ENCODE data around the gene CEP72.

Gene CEP72

DNA sequence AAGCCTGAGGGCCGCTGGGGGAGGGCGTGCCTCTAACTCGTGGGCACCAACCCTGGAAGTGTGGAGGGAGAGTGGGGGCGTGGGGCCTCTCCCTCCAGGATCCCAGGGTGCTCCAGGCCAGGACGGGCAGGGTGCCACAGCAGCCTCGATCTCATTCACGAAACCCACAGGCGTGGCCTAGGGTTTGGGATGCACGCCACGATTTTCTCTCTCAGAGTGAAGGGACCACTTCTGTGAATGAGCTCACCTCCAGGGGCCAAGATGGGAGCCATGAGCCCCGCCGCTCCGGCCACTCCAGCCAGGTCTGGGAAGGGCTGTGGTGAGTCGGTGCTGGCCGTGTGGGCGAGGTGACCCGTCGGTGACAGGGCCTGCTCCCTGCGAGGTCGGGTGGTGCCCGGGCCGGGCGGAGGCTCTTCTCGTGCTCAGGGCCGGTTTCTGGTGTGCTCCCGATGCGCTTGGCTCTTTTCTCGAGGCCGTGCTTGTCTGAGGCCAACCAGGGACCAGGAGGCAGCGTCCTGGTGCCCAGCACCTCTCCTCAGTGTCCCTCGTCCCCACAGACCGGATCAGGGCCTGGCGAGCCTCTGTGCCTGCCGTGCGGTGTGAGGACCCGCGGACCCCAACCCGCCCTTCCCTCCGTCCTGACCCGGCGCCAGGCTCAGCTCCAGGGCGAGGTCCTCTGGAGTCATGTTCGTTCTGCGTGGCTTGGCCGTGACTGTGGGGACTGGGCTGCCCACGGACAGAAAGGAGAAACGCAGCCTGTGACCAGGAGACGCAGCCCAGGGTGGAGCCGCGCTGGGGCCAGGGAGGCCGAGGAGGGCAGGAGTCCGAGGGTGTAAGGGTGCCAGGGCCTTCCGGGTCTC is 50.0 kb downstream of the CEP72 start:
- no peak for DNase-seq

DNA sequence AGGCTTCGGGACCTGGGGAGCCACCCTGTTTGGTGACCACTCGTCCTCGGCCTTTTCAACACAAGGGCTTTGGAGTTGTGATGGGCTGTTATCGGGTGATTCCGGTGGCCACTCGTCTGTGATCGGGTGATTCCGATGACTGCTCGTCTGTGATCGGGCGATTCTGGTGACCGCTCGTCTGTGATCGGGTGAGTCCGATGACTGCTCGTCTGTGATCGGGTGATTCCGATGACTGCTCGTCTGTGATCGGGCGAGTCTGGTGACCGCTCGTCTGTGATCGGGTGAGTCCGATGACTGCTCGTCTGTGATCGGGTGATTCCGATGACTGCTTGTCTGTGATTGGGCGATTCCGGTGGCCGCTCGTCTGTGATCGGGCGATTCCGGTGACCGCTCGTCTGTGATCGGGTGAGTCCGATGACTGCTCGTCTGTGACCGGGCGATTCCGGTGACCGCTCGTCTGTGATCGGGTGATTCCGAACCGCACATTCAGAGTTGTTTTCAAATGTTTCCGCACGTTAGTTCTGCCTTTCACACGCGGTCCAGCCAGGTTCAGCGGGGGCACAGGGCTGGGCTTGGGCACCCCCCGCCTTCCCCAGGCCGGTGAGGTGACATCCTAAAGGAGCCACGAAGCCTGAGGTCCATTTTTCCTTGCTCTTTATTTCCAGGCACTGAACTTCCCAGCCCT is 50.8 kb downstream of the CEP72 start:
- no peak for DNase-seq

DNA sequence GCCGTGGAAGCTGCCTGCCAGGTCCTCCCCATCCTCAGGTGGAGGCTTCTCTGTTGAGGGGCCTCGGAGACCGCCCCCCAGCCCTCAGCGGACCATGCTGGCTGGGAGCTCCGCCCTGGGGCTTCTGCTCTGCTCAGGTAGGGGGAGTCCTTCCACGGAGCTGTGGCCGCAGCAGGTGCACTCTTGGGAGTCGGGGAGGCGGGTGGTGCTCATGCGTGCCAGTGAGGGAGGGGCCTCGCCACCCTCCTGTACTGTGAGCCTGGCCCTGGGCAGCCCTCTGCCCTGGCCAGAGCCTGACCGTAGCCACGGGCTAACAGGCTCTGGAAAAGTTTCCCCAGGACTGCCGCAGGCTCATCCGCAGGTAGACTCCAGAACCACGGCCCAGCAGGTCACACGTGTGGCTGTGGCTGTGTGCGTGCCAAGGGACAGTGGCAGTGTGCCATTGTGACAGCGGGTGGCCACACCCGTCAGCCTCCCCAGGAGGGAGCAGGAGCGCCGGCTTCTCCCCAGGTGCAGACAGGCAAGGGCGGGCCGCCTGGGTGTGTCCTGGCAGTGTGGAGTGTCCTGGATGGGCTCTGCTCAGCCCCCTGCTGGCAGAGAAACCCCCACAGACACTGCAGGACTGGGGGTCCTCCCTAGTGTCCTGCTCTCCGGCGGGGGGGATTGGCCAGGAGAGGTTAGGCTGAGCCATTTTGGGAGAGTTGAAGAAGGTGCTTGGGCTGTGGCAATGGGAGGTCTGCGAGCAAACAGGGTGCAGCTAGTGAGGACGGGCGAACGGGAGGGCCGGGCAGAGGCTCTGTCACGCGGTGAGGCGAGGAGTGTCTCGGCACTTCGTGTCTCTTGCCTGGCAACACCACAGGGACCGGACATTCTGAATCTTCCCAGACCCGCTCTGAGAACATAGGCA is 51.5 kb downstream of the CEP72 start:
- DNase-seq, result no peak

DNA sequence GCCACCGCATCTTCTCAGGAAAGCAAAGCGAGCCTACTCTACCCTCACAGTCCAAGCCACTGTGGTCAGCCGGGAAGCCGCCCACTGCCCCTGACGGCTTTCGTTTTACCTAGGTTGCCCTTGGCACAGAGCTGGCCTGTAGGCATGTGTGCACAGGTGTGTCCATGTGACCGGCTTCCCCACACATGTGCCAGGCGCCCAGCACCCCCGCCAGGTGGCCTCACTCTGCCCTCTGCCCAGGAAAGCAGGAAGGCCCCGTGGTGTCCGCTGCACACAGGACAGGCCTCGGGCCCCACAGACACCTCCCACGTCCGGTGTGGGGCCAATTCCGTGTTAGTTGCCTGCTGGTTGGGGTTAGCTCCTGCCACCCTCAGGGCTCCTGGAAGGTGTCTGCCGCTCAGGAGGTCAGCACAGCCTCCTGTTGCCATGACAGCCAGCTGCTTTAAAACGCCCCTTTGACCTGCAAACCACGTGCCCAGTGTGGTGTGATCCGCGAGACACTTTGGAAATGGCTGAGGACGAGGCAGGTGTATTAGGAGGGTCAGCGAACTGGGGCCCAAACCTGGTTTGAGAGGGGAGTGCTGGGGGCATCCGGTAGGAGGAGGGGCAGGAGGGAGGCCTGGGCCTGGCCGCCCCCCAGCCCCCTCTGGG is 52.3 kb downstream of the CEP72 start:
- DNase-seq, result no peak

DNA sequence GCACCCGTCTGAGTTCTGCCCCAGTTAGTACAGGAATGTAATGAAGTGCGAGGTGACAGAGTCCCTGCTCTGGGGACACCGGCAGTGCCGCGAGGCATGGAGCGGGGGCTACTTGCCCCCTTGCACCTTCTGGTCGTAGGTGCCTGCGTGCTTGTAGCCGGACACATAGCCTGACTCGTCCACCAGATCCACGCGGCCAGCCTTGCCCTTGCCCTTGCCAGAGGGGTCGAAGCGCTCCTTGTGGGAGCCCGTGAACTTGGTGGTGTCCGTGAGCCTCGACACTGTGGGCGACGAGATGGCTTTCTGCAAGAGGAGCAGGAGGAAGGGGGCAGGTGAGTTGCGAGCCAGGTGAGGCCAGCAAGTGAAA is 52.8 kb downstream of the CEP72 start:
- DNase-seq, result no peak

DNA sequence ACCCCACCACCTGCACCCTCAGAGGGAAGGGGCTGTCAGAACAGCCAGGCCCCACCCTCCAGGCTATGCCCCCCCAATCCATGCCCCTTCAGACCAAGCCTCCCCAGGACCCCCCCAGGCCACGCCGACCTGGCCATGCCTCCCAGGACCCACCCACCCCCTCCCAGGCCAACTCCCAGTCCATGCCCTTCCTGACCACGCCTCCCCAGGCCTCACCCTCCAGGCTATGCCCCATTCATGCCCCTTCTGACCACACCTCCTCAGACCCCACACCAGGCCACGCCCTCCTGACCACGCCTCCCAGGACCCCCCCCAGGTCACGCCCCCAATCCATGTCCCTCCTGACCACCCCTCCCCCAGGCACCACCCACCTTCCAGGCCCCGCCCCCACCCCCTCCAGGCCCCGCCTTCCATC is 53.4 kb downstream of the CEP72 start:
- no peak for DNase-seq

DNA sequence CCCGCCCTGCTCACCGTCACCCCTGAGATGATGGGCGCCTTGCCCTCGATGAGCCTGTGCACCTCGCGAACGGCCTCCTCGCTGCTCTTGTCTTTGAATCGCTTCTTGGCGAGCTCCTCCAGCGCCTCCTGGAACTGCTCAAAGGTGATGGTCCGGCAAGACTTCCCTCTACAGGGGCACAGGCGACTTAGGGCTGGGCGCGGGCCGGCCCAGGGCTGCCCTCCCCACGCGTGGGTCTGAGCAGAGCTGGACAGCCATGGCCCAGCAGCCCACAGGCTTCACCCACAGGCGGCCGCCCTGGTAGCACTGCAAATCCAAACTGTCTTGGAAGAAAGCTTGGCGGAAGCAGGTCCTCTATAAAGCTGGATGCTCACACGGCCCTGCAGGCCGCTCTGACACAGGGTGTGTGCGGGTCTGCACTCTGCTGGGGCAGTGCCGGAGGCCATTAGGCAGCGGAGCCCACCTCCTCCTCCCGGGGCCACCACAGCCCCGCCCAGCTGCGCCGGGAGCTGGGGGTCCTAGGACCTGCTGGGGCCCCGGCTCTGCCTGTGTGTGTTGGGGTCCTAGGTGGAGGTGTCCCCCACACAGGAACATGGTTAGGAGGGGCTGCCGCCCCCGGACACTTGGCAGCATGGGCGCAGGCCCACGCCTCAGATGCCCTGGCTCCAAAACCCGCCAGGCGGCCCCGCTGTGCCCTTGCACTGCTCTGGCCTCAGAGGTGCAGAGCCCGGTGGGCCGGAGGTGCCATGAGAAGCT is 54.0 kb downstream of the CEP72 start:
- DNase-seq, result no peak

DNA sequence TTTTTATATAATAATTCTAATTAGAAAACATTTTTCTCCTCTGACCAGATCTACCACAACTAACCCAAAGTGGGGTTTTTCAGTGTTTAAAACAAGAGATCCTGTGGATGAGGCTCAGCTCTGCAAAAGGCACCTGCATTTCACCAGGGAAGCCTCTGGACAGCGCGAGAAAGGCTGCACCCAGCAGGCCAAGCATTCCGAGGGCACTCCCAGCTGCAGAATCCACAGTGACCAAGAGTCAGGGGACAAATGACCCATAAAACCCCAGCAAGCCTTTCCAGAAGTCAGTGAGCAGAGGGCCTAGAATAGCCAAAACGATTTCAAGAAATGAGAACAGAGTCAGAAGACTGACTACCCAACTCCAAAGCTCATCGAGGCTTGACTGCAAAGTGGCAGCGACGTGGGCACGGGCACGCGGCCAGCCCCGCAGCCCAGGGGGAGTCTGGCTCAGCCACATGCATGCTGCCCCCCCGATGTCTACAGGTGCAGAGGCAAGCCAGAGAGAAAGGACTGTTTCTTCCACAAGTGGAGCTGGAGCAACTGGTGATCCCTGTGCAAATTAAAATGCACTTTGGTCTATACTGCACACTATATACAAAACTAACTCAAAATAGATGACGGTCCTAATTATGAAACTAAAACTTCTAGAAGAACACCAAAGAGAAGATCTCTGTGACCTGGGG is 54.8 kb downstream of the CEP72 start:
- DNase-seq, result no peak

DNA sequence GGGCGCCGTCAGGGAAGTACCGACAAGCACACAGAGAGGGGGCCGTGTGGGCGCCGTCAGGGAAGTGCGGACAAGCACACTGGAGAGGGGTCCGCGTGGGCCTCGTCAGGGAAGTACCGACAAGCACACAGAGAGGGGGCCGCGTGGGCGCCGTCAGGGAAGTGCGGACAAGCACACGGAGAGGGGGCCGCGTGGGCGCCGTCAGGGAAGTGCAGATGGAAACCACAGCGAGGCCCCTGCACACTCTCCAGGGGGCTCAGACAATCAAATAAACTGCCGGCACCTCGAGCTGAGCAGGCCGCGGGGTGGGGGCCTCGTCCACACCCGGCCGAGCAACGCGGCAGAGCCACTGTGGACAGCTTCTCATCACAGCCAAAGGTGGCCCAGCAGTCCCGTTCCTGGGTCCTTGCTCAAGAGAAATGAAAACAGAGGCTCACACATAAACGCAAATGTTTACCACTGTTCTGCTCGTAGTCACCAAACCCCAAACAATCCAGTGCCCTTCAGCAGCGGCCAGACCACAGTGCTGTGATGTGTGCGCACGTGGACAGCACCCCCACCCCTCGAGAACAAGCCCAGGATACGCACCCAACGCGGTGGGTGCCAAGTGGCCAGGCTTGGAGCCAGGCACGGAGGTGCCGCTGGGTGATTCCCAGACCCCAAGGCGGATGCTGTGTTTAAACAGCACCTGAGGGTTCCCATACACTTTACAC is 56.3 kb downstream of the CEP72 start:
- DNase-seq, result no peak

DNA sequence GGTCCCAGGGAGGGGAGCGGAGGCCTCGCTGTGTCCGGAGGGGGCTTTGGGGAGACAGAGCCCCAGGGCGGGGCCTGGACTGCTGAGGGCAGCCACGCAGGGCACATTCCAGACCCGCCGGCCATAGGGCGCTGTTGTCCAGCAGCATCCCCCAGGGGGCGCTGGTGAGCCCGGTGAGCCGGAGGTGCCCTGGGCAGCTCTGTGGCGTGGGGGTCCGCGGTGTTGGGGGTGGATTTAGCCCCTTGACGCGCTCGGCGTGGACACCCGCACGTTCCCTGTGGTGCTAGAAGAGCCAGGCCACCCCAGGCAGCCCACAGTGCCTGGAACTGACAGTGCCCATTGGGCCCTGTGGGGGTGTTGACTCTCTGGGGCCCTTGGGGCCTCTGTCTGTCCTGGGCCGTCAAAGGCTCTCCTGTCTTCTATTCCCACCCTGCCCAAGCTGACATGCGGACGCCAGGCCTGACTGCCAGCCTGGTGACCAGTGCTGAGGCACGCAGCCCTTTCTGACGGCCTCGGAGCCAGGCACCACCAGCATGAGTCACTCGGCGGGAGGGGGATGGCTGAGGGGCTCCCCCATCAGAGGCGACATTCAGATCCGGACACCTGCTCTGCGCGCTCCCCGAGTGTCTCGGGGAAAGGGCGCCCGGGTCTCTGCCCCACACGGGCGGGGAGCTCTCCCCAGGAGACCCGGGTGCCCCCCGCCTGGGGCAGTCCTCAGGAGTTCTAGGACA is 57.1 kb downstream of the CEP72 start:
- peak; percentile 34 for DNase-seq

DNA sequence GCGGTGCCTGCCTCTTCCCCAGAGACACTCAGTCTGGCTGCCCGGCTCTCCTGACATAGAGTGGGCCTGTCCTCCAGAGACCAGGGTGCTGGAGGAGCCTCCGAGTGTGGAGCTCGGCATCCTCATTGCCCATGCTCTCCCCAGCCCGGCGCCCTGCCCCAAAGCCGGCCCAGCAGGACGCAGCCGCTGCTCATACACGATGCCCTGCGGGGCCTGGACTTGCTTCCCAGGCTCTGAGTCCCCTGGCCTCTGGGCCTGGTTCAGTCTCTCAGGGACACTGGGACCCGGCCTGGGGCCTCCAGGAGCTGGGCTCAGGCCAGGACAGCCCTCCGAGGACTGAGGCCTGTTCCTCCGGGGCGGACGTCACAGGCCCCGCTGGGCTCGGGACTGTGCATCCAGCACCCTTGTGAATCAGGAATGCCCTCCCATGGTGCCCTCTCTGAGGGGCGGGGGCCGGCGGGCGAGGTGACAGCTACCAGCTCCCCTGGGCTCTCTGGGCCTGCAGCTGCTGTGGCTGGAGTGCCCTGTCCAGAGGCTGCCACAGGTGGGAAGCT is 57.8 kb downstream of the CEP72 start:
- DNase-seq, result no peak

DNA sequence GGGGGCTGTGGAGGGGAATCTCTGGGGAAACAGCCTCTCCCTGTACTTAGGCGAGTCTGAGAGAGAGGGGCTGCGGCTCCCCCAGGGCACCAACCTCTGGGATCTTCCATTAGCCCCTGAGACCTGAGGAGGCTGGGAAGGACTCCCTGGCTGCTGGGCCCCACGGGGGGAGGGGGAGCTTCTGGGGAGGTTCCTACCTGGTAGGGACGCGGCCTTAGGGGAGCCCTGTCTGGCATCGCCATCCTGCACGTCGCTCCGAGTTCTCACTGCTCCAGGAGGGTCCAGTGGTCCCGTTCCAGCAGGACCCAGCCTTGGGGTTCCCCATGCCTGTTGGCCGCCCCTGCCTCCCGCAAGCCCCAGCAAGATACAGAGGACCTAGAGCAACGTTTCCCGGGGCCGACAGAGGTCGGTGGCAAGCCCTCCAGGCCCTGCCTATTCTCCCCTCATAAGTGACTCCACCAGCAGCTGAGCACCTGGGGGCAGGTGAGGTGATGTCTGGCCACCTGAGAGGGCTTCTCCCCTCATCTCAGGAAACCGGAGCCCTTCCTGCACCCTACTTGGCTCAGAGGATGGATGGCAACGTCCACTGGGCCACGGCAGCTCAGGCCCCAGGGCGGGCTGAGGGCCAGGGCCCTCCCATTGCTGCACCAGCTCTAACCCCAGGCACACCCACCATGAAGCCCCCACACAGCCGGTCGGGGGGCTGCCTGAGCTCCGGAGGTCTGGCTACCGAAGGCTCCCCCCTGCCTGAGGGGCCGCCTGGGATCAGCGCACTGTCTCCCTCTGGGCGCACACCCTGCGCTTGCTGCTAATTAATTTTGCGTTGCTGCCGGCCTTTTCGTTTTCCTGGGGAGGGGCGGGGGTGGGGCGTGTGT is 58.5 kb downstream of the CEP72 start:
- DNase-seq, result no peak

DNA sequence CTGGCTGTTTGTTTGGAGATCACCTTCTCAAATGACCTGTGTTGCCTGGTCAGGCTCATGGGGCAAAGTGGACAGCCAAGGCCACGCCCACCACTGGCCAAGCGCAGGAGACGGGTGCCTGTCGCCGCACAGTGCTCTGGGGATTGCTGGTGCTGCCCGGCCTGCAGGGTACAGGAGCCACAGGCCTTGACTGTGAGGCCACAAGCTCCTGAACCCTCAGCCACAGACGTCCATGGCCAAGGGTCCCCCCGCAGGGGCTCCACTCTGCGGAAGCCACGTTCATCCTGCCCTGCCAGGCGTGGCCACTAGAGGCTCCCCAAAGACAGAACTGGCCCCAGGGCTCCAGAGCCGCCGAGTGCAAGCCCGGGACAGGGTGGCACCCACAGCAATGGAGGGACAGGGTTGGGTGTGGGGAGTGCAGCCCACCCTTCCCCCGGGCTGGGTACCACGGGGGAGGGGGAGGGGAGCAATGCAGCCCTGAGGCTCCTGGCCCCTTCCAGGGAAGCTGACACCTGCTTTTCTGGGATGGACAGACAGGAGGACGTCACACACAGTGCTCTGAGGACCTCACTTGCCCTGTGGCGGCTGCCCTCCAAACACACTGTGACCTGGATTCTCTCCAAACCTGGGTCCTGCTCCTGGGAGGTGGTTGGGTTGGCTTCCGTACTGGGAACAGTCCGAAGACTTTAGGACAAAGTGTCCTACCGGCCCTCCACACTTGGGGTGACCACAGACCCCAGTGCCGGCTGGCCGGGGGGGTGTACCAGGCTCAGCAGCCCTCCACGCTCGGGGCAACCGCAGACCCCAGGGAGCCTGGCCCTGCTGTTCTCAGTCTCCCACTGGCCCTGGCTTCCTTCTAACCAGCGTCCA is 59.6 kb downstream of the CEP72 start:
- peak; percentile 75 for DNase-seq

DNA sequence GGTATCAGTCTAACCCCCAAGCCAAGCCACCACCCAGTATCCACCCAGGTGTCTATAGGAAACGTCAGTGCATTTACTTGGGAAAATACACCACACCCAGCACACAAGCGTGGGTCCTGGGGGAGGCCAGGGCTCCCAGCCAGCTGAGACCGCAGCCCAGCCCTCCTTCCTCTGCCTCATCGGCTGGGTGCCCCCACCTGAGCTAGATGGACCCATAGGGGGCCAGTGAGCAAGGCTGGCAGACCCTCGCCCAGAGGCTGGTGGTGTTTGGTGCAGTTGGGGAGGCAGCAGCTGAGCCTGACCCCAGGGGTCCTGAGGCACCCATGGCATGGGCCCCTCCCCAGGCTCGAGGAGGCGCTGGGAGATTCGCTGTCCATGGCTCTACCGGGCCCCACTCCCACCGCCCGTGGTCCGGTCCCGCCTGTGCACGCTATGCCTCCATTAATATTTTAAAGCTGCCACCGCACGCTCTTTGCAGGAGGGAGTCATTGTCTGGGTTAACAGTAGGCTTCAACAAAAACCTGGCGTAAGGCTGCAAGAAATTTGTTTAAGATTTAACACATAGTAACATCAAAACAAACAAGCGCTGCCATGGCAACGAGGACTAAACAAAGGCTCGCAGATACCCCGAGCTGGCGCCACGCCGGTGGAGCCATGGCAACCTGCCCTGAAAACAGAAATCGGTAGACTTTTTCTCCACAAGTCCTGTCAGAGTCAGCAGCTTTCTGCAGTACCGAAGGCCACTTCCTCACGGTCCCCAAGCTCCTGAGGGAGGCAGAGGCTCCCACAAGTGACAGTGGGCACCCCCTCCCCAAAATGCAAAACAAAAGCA is 60.4 kb downstream of the CEP72 start:
- peak; percentile 77 for DNase-seq

DNA sequence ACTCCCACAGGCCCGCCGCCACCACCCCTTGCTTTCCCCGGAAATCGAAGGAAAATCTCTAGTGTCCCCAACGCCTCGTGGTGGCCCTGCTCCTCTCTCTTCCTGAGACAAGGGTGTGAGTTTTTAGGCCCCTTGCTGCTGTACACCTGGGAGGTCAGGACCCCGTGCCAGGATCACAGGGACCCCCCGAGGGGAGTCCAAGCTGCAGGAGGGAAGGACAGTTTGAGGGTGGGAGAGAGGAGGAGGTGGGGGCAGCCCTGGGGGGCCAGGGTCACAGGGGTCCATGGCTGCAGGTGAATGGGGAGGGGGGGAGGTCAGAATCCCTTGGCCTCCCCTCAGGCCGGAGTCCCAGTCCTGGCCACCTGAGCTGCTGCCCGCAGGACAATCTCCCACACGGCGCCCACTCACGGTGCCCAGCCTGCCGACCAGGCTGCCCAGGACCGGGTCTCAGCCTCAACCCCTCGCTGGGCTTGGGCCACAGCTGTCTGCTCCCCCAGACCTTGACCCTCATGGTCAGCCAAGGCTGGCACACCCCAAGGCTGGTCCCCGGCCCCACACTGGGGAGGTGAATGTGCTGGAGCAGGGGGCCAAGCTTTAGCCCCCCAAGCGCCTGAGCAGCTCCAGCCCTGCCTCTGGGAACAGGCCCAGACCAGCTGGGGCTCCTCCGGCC is 61.2 kb downstream of the CEP72 start:
- DNase-seq, result no peak

All from activated naive CD4-positive, alpha-beta T cell treated with Interleukin-2 at 50 U/mL for 16 hours (primary cell).